ENCODE results near the gene STK32B. TPM values are rescaled to one million over a fixed set of nuclear protein-coding genes. Genes with fewer than 3 reads are reported as not detected.

The STK32B gene
- total RNA-seq, 2 experiments from 2014 or later = not detected

DNA sequence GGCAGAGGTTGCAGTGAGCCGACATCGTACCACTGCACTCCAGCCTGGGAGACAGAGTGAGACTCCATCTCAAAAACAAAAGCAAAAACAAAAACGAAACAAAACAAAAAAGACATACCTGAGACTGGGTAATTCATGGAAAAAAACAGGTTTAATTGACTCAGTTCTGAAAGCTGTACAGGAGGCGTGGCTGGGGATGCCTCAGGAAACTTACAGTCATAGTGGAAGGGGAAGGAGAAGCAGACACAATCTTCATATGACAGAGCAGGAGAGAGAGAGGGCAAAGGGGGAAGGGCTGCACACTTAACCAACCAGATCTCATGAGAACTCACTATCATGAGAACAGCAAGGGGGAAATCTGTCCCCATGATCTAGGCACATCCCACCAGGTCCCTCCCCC, 229.5 kb downstream of the STK32B start:
- POLR2A ChIA-PET = no interaction called here
- intact Hi-C loops (cut with micrococcal nuclease; ENCODE audit: unreplicated experiment) = no loop called here
- CTCF ChIA-PET (ENCODE audit: unreplicated experiment) = no interaction called here
- Histone ChIP-seq H3K4me3 (ENCODE audit: low read depth, low read length, poor library complexity, severe bottlenecking) (no peak overlapping the region), H3K9me3 (ENCODE audit: low read length) (no peaks in the 10 kb centered on the region), H3K36me3 (ENCODE audit: insufficient read depth, low read length) (no peaks in the 10 kb centered on the region), H2AFZ (ENCODE audit: low read length) (no peak overlapping the region), H4K20me1 (ENCODE audit: insufficient read depth, low read length) (no peaks in the 10 kb centered on the region), H3K27ac (ENCODE audit: low read depth, low read length, poor library complexity, severe bottlenecking) (no peak overlapping the region), H3K79me2 (ENCODE audit: insufficient read depth, low read depth, low read length) (no peaks in the 10 kb centered on the region), H3K4me1 (ENCODE audit: insufficient read depth, low read length, poor library complexity, severe bottlenecking) (no peaks in the 10 kb centered on the region), H3K4me2 (ENCODE audit: low read length) (no peak overlapping the region), H3K9me2 (ENCODE audit: insufficient read depth, low read length) (no peaks in the 10 kb centered on the region)
- DNase-seq (ENCODE audit: low spot score) = no peak
- no peak for TF ChIP-seq EZH2phosphoT487 (IDR thresholded peaks at IDR 0.05; ENCODE audit: borderline replicate concordance, low read depth, low read length)
- BruUV-seq (replicated peaks) = no TSS peak

DNA sequence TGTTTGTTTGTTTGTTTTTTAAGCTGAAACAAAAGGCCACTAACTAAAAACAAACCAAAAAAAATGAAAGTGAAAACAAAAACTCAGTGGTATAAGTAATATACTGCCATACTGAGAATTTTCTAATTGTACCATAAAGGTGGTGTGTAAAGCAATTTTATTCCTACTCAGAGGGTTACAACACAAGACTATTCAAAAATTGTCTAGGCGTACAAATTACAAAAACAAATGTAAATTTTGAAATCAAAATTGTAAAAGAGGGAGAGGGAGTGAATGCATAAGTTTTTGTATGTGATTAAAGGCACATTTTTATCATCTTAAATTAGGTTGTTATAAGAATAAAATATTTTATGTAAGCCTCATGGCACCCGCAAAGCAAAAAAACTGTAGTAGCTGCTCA, 232.6 kb downstream of the STK32B start:
- Histone ChIP-seq H3K9me3 (ENCODE audit: low read length) (no peaks in the 10 kb centered on the region), H3K79me2 (ENCODE audit: insufficient read depth, low read depth, low read length) (no peaks in the 10 kb centered on the region), H3K4me3 (ENCODE audit: low read depth, low read length, poor library complexity, severe bottlenecking) (no peak overlapping the region), H3K27ac (ENCODE audit: low read depth, low read length, poor library complexity, severe bottlenecking) (no peak overlapping the region), H3K36me3 (ENCODE audit: insufficient read depth, low read length) (no peaks in the 10 kb centered on the region), H3K9me2 (ENCODE audit: insufficient read depth, low read length) (no peaks in the 10 kb centered on the region), H3K4me2 (ENCODE audit: low read length) (no peak overlapping the region), H2AFZ (ENCODE audit: low read length) (no peak overlapping the region), H3K4me1 (ENCODE audit: insufficient read depth, low read length, poor library complexity, severe bottlenecking) (no peaks in the 10 kb centered on the region), H4K20me1 (ENCODE audit: insufficient read depth, low read length) (0 out of 2 replicates have a peak, but pooled peaks cover 3% of the 10 kb centered on the region)
- CTCF ChIA-PET (ENCODE audit: unreplicated experiment) = no interaction called here
- POLR2A ChIA-PET = no interaction called here
- TF ChIP-seq EZH2phosphoT487 (IDR thresholded peaks at IDR 0.05; ENCODE audit: borderline replicate concordance, low read depth, low read length) = no peak
- TF ChIP-seq, protein P1, sequence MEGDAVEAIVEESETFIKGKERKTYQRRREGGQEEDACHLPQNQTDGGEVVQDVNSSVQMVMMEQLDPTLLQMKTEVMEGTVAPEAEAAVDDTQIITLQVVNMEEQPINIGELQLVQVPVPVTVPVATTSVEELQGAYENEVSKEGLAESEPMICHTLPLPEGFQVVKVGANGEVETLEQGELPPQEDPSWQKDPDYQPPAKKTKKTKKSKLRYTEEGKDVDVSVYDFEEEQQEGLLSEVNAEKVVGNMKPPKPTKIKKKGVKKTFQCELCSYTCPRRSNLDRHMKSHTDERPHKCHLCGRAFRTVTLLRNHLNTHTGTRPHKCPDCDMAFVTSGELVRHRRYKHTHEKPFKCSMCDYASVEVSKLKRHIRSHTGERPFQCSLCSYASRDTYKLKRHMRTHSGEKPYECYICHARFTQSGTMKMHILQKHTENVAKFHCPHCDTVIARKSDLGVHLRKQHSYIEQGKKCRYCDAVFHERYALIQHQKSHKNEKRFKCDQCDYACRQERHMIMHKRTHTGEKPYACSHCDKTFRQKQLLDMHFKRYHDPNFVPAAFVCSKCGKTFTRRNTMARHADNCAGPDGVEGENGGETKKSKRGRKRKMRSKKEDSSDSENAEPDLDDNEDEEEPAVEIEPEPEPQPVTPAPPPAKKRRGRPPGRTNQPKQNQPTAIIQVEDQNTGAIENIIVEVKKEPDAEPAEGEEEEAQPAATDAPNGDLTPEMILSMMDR (conservative IDR thresholded peaks at IDR 0.05; ENCODE audit: low read length) = no peak
- no peak for DNase-seq (ENCODE audit: low spot score)
- no TSS peak for BruUV-seq (replicated peaks)
- intact Hi-C loops (cut with micrococcal nuclease; ENCODE audit: unreplicated experiment) = no loop called here

DNA sequence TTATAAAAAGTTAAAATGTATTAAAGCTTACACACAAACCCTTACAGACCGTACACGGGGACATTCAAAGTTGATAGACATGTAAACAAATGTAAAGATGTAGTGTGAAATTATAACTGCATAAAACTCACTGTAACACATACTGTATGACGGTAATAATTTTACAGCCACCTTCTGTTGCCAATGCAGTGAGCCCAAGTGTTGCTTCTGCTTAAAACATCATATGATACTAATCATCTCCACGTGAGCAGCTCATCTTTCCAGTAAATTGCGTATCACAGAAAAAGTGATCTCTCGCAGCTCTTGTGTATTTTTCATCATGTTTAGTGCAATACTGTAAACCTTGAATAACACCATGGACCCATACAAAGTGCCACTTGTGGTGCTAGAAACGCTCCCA, 233.2 kb downstream of the STK32B start:
- intact Hi-C loops (cut with micrococcal nuclease; ENCODE audit: unreplicated experiment) = no loop called here
- Histone ChIP-seq H3K79me2 (ENCODE audit: insufficient read depth, low read depth, low read length) (no peaks in the 10 kb centered on the region), H3K9me2 (ENCODE audit: insufficient read depth, low read length) (no peaks in the 10 kb centered on the region), H2AFZ (ENCODE audit: low read length) (no peak overlapping the region), H3K27ac (ENCODE audit: low read depth, low read length, poor library complexity, severe bottlenecking) (no peak overlapping the region), H3K4me2 (ENCODE audit: low read length) (no peak overlapping the region), H3K4me3 (ENCODE audit: low read depth, low read length, poor library complexity, severe bottlenecking) (no peak overlapping the region), H3K9me3 (ENCODE audit: low read length) (no peaks in the 10 kb centered on the region), H4K20me1 (ENCODE audit: insufficient read depth, low read length) (0 out of 2 replicates have a peak, but pooled peaks cover 3% of the 10 kb centered on the region), H3K36me3 (ENCODE audit: insufficient read depth, low read length) (no peaks in the 10 kb centered on the region), H3K4me1 (ENCODE audit: insufficient read depth, low read length, poor library complexity, severe bottlenecking) (no peaks in the 10 kb centered on the region)
- ChIA-PET POLR2A (no interaction called here), CTCF (ENCODE audit: unreplicated experiment) (no interaction called here)
- no TSS peak for BruUV-seq (replicated peaks)
- no peak for TF ChIP-seq EZH2phosphoT487 (IDR thresholded peaks at IDR 0.05; ENCODE audit: borderline replicate concordance, low read depth, low read length)
- TF ChIP-seq, protein P1 (conservative IDR thresholded peaks at IDR 0.05; ENCODE audit: low read length) = no peak
- no peak for DNase-seq (ENCODE audit: low spot score)
